HG03378 (cell line): ENCODE measurements around the gene TM9SF1.

Source experiments
- ATAC-seq: cut with Tn5 transposase; IDR thresholded peaks from one replicate; pipeline ENCODE4 v1.9.1; 2021; ENCODE audit warnings: mild to moderate bottlenecking, moderate library complexity; ENCODE audit not compliant: unreplicated experiment

The TM9SF1 gene

DNA sequence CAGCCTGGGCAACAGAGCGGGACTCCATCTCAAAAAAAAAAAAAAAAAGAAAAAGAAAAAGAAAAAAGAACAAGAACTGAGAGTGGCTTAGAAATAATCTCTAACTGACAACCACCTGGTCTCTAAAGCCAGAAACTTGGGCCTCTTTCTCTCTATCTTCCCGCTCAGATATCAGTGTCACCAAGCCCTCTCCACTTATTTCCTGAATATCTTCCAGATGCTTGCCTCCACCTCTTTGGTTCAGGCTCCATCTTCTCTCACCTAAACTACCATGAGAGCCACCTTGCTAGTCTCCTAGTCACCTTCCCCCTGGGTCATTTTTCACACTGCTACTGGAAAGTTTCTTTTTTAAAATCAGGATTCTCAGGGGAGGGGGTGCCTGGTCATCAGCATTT, 1.8 kb upstream of the TM9SF1 start:
- ATAC-seq = no peak

DNA sequence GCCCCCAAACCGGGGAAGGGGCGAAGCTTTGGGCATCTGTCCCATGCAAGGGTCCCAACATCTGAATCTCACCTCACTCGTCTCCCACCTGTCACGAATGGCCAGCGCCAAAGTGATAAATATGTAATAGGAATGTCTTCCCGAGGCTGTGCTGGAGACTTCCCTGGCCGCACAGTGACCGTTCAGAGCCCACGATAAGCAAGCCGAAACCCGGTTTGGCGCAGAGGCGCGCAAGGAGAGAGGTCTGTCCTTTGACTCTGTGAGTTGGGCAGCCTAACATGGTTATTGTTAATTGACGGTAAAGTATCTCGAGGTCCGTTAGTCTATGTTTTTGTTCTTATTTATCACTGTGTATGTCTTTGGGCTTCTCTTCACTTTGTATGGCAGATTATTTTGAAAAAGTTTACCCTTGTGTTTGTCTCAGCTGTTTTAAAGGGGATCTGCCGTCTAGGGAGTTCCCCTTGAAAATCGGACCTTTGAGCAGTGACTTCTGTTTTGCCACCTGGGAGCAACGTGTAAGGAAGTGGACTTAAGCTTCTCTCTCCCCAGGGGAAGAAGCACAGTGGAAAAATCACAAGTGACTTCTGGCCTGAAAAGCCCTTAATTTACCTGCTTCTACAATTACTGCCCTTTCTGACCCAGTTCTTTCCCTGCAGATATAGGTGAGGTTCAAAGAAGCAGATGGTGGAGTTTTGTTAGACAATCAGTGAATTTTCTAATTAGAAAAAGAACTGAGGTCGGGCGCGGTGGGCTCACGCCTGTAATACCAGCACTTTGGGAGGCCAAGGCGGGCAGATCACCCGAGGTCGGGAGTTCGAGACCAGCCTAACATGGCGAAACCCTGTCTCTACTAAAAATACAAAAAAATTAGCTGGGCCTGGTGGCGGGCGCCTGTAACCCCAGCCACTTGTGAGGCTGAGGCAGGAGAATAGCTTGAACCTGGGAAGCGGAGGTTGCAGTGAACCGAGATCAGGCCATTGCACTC, 1.1 kb upstream of the TM9SF1 start:
- peak; percentile 20 for ATAC-seq

DNA sequence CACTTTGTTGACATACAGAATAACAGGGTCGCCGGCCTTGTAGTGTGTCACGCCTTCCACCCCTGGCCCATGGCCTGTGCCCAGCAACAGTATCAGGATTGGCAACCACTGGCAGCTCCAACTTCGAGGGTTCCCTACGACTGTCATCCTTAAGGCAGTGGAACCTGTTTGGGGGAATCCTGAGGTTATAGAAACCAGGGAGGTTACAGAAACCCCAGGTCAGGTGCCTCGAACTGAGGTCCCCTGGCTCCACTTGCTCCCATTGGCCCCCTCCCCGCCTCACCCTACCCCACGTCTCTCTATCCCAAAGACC, 412 bp downstream of the TM9SF1 start:
- ATAC-seq = no peak

DNA sequence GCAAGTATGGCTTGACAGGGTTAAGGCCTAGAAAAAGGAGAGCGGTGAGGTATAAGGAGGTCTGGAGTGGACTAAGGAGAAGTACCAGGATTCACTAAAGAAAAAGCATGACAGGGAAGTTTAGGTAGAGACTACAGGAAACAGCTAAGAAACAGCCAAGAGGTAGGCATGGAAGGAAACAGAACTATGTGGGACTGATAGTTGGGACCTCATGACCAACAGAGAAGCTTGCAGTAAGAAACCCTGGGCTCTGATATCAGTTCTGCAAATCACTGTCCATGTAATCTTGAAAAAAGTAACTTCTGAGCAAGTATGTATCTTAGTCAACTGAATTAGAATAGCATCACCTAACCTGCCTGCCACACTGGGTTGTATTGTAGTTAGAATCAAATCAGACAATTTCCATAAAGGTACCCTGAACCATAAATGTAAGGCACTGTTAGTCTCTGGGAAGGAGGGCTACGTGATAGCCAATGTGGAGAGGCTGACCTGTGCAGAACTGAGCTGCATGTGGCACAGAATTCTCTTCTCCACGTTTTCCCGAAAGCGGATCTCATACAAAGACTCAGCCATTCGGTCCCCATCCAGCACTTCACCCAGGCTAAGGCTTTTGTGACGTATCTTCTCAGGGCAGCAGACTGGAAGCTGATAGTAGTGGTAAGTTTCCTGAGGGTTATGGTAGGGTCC, 912 bp downstream of the TM9SF1 start:
- no peak for ATAC-seq

DNA sequence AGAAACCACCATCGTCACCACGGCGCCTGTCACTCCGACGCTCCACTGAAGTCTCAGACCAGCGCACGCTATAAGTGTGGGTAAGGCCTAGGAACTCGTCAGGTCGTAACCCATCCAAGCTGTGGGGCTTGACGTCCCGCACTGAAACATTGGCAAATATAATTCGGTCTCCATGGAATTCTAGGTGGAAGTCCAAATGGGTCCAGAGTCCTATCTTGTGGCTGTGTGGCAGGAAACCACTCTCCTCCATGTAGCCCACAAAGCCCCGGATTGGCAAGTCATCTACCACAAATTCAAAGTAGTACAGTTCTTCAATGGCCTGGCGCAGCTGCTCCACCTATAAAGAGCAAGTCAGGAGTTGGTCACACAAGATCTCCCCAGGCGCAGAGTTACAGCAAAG, 2.3 kb downstream of the TM9SF1 start:
- ATAC-seq = no peak

DNA sequence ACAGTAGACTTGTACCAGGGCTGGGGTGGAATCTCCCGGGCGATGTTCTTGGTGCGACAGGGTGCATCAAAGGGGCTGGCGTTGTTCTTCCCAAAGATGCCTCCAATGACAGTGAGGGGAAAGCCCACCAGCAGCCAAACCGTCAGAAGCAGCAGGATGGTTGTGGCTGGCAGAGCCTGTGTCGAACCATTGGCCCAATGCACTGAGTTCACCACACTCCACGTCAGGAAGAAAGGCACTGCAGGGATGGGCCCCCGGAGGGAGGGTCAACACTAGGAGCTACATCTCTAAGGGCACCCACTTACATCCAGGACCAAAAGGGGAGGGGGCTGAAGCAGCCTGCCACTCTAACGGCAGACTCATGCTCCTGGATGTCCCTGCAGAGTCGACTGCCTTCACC, 4.8 kb downstream of the TM9SF1 start:
- ATAC-seq = no peak

DNA sequence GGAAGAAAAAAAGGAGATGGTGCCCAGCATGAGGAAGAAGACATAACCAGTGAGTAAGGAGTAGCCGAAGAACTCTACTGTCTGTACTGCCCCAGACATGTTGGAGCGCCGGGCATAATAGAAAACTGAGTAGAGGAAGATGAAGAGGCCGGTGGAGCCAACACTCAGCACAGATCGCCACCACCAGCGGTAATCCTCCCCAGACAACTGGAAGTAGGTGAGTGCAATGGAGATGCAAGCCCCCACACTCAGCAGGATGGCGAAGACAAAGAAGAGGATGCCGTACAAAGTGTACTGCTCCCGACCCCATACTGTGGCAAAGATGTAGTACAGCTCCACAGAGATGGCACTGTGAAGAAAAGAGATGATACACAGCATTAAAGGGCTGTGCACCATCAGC, 5.8 kb downstream of the TM9SF1 start:
- ATAC-seq = no peak

DNA sequence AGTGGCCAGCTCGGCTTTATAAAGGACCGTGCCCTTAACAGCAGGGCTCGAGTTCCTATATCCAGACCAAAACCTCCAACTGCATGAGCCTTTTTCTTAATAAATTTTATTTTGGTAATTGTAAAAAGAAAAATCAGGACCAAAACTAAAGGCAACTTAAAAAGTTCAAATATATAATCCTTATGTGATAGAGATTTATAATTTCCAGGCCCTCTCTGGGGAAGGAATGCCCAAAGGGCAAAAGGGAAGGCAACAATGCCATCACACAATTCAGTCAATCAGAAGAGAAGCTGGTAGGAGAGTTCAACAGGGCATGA, 6.2 kb downstream of the TM9SF1 start:
- no peak for ATAC-seq

DNA sequence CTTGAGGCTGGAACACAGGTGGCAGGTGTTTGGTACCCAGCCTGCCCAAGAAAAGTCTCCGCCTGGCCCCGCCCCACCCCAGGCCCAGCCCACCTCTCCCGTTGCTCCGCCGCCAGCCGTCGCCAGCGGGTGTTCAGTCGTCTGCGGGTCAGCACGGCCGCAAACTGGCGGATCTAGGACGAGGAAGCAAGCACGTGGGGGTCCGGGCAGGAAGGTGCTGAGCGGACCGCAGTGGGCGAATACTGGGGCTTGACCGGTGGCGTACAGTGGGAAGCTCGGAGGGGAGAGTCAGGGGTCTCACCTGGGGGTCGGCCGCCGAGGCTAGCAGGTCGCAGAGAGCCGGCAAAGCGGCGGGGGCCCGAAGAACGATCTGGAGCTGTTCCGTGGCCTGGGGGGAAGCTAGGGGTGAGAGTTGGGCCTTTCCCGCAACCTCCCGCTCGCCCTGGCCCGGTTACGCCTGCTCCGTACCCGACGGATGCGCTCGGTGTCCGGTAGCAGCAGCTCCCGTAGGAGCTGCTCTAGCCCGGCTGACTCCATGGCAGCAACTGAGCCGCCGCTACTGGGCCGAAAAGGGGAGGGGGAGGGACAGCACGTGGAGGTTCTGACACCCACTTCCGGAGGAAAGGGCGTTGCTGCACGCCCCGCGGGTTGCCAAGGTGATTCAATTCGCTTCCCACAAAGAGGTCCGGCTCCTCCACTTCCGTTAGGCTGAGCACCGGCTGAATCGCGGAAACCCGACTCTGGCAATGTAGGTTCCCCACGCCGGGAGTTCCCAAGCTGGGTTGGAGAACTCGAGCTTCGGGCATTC, 6.8 kb downstream of the TM9SF1 start, which contains the start of gene IPO4:
TSS of gene IPO4 (minus strand) at position 566 of the 808 bp plus-strand sequence. CDS start at position 537, 29 bp downstream.
- ATAC-seq = peak; percentile 82

DNA sequence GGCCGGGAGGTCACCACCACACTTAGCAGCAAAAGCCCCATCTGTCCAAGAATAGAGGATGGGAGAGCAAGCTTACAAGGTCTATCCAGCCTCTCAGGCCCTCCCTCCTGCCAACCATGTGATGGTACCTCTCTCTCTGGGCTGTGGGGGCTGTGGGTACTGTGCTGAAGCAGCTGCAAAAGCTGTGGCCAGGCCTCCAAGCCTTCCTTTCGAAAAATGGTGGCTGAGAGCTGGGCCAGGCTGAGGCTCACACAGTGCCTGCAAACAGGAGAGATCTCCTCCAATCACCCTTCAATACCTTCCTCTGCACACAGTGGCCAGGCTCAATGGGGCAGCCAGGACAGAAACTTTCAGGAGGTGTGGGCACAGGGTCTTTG, 7.7 kb downstream of the TM9SF1 start:
- ATAC-seq = no peak

DNA sequence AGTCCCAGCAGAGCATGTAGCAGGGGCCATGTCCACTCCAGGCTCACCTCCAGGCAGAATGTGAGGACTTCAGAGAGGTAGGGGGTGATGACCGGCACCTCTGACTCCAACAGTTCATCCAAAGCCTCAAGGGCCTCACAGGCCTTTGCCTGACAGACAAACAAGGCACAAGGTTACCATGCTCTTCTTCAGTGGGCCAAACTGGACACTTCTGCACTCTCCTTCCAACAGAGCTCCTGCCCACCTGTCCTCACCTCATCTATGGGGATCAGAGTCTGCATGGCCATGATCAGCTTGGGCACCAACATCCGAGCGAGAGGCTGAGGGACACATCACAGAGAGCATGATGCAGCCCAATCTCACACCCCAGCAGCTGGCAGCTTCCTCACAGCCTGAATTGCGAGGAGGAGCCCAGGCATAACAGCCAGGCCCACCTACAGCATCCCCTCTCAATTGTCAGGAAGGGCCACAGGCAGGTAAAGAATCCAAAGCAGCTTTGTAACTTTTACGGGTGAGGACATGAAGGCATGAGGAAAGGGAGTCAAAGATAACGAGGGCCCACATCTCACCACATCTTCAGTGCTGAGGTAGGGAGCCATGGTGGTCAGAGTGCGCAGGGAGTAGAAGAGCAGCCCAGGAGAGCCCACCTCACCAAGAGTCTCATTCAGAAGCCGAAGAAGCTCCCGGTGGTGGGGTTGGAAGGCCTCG, 8.3 kb downstream of the TM9SF1 start:
- ATAC-seq = no peak

DNA sequence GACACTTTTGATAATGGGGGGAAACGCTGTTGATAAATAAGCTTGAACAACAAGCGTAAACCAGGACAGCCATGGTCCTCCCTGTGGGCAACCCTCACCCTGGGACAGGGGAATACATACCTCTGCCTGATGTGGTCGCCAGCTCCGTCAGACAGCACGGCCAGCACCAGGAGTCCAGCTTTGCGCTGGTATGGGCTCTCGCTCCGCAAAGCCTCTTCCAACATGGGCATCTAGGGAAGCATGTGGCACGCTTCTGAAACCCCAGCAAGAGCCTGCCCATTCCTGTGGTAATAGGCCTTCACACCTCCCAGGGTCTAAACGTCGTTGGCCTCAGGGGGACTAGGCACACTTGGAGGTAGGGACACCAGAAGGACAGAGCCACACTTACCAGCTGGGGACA, 9.5 kb downstream of the TM9SF1 start:
- no peak for ATAC-seq

DNA sequence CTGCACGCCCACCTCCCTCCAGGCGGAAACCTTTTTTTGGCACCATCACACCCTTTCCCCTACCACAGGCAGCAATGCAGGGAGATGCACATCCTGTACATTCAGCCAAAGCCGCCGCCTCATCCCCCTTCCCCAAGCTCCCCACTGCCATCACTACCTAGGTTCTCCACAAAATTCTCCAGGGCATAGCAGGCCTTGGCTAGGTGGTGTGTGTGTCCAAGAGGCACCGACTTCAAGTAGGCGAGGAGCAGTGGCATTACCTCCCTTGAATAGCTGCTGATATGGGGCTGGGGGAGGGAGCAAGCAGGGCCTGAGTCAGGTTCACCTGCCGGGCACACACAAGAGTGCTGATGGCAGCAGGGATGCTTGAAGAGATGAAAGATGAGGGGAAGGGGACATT, 10.2 kb downstream of the TM9SF1 start:
- no peak for ATAC-seq

DNA sequence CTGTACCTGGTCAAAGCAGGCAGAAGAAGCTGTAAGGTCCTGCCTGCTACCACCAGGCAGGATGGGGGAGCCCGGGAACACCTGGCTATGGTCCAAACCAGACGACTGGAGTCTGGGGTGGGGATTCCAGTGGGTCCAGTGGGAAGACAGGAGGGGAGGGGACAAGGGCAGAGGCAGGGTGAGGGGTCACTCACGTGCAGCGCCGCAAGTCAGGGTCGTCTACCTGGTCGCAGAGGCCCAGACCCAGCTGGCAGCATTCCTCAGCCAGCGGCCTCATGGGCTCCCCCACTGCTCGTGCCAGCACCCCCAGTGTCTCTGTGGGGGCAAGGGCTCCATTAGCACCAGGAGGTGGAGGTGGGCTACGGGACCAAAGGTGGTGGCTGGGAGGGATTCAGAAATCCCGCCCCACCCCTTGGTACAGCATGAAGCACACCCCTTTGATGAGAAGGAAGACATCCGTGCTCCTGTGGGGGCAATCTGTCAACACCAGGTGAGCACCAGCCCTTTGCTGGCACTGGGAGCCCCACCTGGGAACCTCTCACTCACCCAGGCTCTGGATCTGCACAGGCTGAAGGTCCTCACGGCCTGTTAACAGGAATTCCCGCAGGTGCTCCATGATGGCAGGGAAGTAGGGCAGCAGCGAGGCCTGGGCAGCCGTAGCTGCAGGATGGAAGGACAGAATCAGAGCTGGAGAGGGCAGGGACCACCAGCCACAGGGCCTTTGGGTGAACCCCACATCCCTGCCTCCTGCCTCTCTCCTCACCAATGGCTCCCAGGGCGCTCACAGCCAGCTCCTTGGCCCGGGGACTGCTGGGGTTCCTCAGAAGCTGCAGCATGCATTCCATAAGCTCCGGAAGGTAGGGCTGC, 10.9 kb downstream of the TM9SF1 start:
- ATAC-seq = no peak

DNA sequence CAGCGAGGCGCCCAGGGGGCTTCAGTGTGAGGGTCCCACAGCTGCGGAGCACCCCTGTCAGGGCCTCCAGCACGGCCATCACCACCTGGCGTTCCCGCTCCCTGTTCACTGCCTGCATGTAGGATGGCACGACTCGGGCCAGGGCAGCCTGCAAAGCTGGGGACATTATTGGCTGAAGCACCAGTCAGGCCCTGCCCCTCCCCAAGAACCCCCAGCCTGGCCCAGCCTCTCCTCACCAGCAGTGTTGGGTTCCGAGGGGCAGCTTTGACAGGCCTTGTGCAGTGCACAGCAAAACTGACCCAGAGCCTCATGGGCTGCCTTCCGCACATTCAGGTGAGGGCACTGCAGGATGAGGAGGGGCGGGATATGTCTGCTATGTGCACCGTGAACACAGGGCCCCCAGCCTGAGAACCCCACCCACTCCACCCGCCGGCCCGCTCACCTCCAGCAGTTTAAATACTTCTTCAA, 12.2 kb downstream of the TM9SF1 start:
- ATAC-seq = no peak

DNA sequence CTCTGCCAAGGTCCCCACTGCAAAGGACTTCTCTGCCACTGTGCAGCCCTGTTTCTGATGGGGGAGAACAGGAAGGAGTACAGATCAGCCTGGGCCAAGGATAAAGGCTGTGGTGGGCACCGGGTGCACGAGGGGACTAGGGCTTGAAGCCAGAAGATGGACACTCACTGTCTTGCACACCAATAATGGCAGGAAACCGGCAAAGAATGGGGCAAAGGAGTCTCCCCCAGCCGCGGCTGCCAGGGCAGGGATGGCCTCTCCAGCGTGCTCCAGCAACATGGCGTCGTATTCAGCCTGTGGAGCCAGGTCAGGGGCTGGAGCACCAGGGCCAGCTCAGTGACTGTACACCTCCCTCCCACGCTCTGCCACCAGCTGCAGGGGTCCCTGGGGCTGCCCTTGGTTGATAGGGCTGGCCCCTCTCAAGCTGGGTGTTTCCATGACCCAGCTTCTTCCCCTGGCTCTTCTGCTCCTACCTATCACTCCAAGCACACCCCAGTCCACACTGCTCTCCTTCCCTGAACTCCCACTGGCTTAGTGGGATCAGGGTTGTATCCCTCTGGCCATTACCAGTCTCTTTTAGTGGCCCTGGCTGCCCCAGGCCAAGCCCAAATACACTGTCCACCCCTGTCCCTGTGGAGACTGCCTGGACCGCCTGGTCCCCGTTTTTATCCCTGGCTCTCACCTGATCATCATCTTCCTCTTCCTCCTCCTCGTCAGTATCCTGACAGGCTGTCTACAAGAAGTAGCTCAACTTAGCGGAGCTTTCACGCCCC, 12.9 kb downstream of the TM9SF1 start:
- no peak for ATAC-seq

DNA sequence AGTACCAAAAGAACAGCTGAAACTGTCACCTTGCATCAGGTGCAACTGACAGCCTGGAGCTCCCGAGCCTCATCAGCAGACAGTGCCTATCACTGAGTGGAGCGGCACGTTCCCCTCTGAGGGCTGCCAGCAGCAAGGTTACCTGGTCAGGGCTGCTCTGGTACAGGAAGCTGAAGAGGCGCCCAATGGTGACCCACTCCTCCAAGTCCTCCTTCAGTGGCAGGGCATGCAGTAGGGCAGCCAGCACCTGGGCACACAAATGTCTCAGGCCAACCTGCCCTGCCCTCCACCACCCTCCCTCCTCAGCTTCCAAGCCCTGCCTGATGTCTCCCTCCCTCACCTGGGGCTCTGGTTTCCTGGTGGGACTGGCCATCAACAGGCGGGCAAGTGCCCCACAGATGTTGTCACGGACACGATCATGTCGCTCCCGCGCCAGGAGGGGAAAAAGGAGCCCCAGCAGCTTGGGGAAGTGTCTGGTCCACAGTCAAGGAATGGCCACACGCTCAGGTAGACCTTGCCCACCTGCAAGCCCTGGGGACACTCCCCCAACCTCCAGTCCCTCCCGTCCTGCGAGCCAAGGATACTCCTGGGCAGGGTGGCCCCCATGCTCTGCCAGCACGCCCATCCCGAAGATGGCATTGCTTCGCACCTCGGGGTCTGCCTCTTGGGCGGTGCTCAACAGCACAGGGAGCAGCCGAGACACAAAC, 13.7 kb downstream of the TM9SF1 start:
- ATAC-seq = no peak

DNA sequence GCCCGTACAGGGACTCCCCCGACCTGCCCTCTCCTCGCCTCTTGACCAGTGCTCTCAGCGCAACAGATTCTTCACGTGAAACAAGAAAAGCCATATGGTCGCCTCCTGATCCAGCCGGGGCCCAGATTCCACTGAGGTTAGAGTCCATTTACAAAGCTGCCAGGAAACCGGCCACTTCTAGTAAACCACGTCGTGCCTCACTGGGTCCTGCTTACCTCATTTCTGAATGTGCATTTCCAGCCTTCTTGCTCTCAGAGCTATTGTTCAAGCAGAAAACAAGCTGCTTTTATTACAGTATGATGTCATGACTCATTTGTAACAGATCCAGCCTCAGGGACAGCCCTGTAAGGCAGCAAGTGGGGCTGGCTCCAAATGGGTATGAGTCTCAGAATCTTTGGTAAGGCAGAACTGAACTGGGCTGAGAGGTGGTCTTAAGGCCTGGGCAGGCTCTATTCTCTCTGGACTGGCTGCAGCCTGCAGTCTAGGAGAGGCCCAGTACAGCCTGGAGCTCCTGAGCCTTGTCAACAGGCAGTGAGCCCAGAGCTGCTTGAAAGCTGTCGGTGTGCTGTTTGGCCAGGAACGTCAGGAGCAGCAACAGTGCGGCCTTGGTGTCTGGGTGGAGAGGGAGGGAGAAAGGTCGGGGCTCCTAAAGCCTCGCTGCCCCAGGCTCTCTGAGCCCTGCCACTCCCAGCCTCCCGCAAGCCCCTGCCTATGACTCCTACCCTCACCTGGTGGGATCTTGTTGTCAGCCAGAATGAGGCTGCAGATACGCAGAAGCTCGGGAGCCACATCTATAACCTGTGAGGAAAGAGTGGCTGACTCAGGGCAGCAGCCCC, 15.1 kb downstream of the TM9SF1 start:
- ATAC-seq = no peak
